ENCODE results near the gene MUC4.

GRCh38 chr3:195763076-195763830, 48.5 kb downstream of the MUC4 start:
- TF ChIP-seq CTCF (IDR thresholded peaks at IDR 0.05) = no peak
- TF ChIP-seq EP300 (IDR thresholded peaks at IDR 0.05) = no peak
- TF ChIP-seq POLR2A (IDR thresholded peaks at IDR 0.05) = no peak

Measured in gastroesophageal sphincter (tissue), 3 donors.